MCF 10A (cell line): ENCODE measurements around the gene GCC2. TPM values are rescaled to one million over a fixed set of nuclear protein-coding genes. Genes with fewer than 3 reads are reported as not detected.

Experiments
- BruUV-seq: library from RNA; stranded (reverse); fragments of 400-500 nt; replicated peaks from 2 replicates; lab custom pipeline; 2021; lab: Mats Ljungman, UMichigan
- CTCF ChIA-PET: fragments of 300-600 bp; sonication (Branson Sonifier 250); formaldehyde crosslinking; extraction: SDS; loops from one replicate; lab custom pipeline; 2021; ENCODE audit warnings: antibody characterized with exemption, inconsistent platforms; lab: Yijun Ruan, JAX
- POLR2A ChIA-PET: fragments of 300-600, 350-650 bp; sonication (Branson Sonifier 250); formaldehyde crosslinking; extraction: SDS; loops from one replicate; lab custom pipeline; 2020; ENCODE audit warnings: antibody characterized with exemption, inconsistent platforms; lab: Yijun Ruan, JAX
- DNase-seq: peaks from one replicate; pipeline ENCODE4 v3.0.0-alpha.2; 2018; ENCODE audit not compliant: unreplicated experiment
- H3K27ac Mint-ChIP-seq: one replicate; pipeline ENCODE4 v1.8.0; 2022; ENCODE audit warnings: mild to moderate bottlenecking, low read depth, mixed read lengths; ENCODE audit not compliant: unreplicated experiment
- H3K27me3 Mint-ChIP-seq: one replicate; pipeline ENCODE4 v1.8.0; 2022; ENCODE audit warnings: mixed read lengths; ENCODE audit not compliant: insufficient read depth, unreplicated experiment
- H3K36me3 Mint-ChIP-seq: one replicate; pipeline ENCODE4 v1.8.0; 2022; ENCODE audit warnings: mild to moderate bottlenecking, moderate library complexity, mixed read lengths; ENCODE audit not compliant: insufficient read depth, unreplicated experiment
- H3K4me1 Mint-ChIP-seq: one replicate; pipeline ENCODE4 v1.8.0; 2022; ENCODE audit warnings: mixed read lengths; ENCODE audit not compliant: insufficient read depth, unreplicated experiment
- H3K4me3 Mint-ChIP-seq: one replicate; pipeline ENCODE4 v1.8.0; 2022; ENCODE audit warnings: mild to moderate bottlenecking, moderate library complexity, mixed read lengths; ENCODE audit not compliant: unreplicated experiment
- H3K9me3 Mint-ChIP-seq: one replicate; pipeline ENCODE4 v1.8.0; 2022; ENCODE audit warnings: mixed read lengths; ENCODE audit not compliant: unreplicated experiment
- intact Hi-C: fragments of 100-400 bp; cut with micrococcal nuclease; formaldehyde crosslinking; loops from 2 replicates; pipeline ENCODE4 v1.14.1; 2022
- total RNA-seq: library from RNA; stranded (reverse); gene quantifications from 2 replicates; pipeline ENCODE4 v1.2.3, GENCODE V29; 2022
- TF ChIP-seq, protein P1 (sequence below): fragments of 200-600 bp; IDR thresholded peaks from one replicate; pipeline ENCODE4 v1.8.0; 2022; ENCODE audit warnings: antibody characterized with exemption, mild to moderate bottlenecking; ENCODE audit not compliant: unreplicated experiment

GCC2 gene
- total RNA-seq, 1 experiment from 2014 or later = 29.8 TPM

DNA sequence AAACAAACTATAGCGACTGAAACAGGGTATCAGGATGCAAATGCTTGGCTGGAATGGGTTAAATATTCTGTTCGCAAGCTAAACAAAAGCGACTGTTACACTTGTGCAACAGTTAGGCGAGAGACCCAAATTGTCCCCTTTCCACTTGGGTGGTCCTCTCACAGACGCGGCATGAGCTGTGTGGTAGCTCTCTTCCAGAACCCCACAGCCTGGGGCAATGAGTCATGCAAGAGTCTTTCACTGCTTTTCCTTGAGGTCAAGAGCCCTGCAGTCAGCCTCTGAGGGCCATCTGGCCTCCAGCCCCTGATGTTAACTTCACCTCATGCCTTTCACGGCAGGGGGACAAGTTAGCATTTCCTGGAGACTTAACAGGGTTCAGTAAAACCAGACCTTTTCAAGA, 45.5 kb upstream of the GCC2 start:
- TF ChIP-seq, protein P1, sequence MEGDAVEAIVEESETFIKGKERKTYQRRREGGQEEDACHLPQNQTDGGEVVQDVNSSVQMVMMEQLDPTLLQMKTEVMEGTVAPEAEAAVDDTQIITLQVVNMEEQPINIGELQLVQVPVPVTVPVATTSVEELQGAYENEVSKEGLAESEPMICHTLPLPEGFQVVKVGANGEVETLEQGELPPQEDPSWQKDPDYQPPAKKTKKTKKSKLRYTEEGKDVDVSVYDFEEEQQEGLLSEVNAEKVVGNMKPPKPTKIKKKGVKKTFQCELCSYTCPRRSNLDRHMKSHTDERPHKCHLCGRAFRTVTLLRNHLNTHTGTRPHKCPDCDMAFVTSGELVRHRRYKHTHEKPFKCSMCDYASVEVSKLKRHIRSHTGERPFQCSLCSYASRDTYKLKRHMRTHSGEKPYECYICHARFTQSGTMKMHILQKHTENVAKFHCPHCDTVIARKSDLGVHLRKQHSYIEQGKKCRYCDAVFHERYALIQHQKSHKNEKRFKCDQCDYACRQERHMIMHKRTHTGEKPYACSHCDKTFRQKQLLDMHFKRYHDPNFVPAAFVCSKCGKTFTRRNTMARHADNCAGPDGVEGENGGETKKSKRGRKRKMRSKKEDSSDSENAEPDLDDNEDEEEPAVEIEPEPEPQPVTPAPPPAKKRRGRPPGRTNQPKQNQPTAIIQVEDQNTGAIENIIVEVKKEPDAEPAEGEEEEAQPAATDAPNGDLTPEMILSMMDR = no peak
- no peaks in the 10 kb centered on the region for H3K27me3 Mint-ChIP-seq
- peaks cover 18% of the 10 kb centered on the region for H3K9me3 Mint-ChIP-seq
- no peak overlapping the region for H3K27ac Mint-ChIP-seq
- CTCF ChIA-PET = interaction anchor here (1.6 to 2.0 kb wide), 2 partner anchors 8 to 181 kb away, joined by 4 to 6 read pairs; no protein-coding TSS in a partner anchor
- peaks cover 5% of the 10 kb centered on the region for H3K4me1 Mint-ChIP-seq
- intact Hi-C loops = no loop called here
- BruUV-seq = no TSS peak
- POLR2A ChIA-PET = interaction anchor here (0.7 to 3.2 kb wide), 4 partner anchors 15 to 237 kb away, joined by 3 to 11 read pairs (median 3); partner anchors contain the start of gene GCC2
- DNase-seq = peak; percentile 22
- H3K4me3 Mint-ChIP-seq = no peak overlapping the region
- H3K36me3 Mint-ChIP-seq = no peaks in the 10 kb centered on the region

DNA sequence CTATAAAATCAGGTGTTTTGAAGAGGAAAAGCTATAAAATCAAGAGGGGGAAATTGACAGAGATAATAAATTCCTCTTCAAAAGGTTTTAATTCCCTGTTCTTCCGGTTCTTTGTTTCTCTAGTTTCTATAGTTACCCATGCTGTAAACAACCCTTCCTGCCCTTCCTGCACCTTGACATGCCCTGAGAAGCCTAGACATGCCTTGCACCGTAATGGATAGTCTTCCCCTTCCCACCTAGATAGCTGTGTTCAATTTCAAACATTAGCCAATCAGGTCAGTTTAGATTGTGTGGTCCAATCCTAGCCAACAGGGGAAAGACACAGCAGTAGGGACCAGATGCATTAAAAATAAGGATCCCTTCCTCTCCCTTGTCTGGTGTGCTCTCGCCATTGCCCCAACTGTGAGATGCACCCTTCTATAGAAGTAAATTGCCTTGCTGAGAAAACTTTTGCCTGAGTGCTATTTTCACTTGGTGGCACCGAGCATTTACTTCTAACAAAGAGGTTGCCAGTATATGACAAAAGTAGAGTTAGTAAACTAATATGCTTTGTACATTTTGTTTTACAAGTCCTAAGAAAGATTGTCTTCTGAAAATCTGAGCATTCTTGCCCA, 44.1 kb upstream of the GCC2 start:
- Mint-ChIP-seq H3K36me3 (no peaks in the 10 kb centered on the region), H3K27ac (no peak overlapping the region), H3K4me1 (peaks cover 16% of the 10 kb centered on the region), H3K27me3 (no peaks in the 10 kb centered on the region), H3K9me3 (peaks cover 18% of the 10 kb centered on the region), H3K4me3 (no peak overlapping the region)
- ChIA-PET POLR2A (interaction anchor here (1.1 to 3.2 kb wide), 2 partner anchors 19 to 44 kb away, joined by 3 to 11 read pairs; partner anchors contain the start of gene GCC2), CTCF (interaction anchor here (1.1 kb wide), 1 partner anchor 231 kb away, joined by 3 read pairs; no protein-coding TSS in a partner anchor)
- DNase-seq = no peak
- BruUV-seq = no TSS peak
- TF ChIP-seq, protein P1 = no peak
- intact Hi-C loops = no loop called here

DNA sequence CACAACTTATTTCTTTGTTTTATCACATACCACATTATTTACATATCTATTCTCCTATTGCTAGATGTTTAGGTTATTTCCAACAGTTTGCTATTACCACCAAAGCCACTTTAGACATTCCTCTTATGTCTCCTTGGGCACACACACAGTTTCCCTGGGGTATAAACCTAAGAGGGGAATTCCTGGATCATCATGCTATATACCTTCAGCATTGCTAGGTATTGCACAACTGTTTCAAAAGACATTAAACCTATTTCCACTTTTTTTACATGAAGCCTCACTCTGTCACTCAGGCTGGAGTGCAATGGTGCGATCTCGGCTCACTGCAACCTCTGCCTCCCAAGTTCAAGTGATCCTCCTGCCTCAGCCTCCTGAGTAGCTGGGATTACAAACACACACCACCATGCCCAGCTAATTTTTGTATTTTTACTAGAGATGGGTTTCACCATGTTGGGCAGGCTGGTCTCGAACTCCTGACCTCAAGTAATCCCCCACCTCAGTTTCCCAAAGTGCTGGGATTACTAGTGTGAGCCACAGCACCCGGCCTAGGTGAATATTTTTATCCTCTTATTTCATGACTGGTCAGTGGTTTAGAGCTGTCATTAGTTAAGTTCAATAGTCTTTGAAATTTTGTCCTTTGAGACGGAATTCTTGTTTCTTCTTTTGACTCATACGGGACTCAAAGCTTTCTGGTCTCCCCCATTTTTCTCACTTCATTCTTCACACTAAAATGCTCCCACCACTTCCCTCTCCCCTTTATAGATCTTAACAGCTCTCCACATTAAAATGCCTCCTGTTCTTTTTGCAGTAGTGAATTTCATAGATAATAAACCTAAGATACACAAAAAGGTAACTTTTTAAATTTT, 40.9 kb upstream of the GCC2 start:
- no TSS peak for BruUV-seq
- Mint-ChIP-seq H3K27ac (peak overlapping the region; percentile 16), H3K36me3 (no peaks in the 10 kb centered on the region), H3K27me3 (no peaks in the 10 kb centered on the region), H3K4me3 (no peak overlapping the region), H3K9me3 (peaks cover 18% of the 10 kb centered on the region), H3K4me1 (peaks cover 28% of the 10 kb centered on the region)
- ChIA-PET POLR2A (interaction anchor here (0.6 to 5.2 kb wide), 2 partner anchors 41 to 377 kb away, joined by 3 to 59 read pairs; partner anchors contain the start of gene GCC2), CTCF (no interaction called here)
- intact Hi-C loops = no loop called here
- DNase-seq = peak; percentile 11
- TF ChIP-seq, protein P1 = no peak

DNA sequence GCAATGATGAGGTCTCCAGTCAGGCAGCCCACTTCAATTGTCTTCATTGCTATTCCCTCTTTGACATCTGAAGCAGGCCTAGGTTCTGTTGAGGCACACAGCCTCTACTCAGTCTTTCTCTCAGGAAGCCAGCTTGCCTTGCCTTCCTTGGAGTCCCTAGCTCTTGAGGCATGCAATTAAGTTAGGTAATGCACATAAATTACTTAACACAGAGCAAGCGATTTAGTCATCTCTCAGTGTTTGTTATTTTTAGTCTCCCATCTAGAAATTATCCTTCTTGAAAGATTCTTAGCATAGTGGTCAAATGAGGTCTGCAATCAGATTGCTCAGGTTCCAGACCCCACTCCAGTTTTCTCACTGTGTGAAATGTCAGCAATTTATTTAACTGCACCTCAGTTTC, 39.2 kb upstream of the GCC2 start:
- Mint-ChIP-seq H3K27ac (peak overlapping the region; percentile 5), H3K27me3 (no peaks in the 10 kb centered on the region), H3K36me3 (no peaks in the 10 kb centered on the region), H3K4me3 (no peak overlapping the region), H3K4me1 (peaks cover 44% of the 10 kb centered on the region), H3K9me3 (peaks cover 14% of the 10 kb centered on the region)
- intact Hi-C loops = no loop called here
- CTCF ChIA-PET = interaction anchor here (0.6 to 2.1 kb wide), 4 partner anchors 10 to 28 kb away, joined by 3 to 5 read pairs (median 4); no protein-coding TSS in a partner anchor
- DNase-seq = peak; percentile 54
- POLR2A ChIA-PET = interaction anchor here (0.6 to 5.2 kb wide), 5 partner anchors 12 to 1231 kb away, joined by 3 to 59 read pairs (median 4); partner anchors contain the start of gene GCC2
- no TSS peak for BruUV-seq
- TF ChIP-seq, protein P1 = no peak
